Kidney (tissue), 14 donors: Measurements from ENCODE around the gene LIMS2. TPM values are rescaled to one million over a fixed set of nuclear protein-coding genes. Genes with fewer than 3 reads are reported as not detected.

ENCODE experiments used
- DNase-seq, 5 donors: peaks; one replicate each; pipeline ENCODE4 v3.0.0-alpha.2; 2013 to 2020
- FAIRE-seq: peaks from 2 replicates; lab custom pipeline; 2012; peaks lifted over from hg19 to GRCh38; lab: Jason Lieb, UNC
- H3K27ac ChIP-seq, 2 donors: one replicate each; pipeline ENCODE4 v1.7.0; 2013; ENCODE audit warnings: low read depth in 2 of 2, low read length in 2 of 2, inconsistent platforms in 1 of 2
- H3K27me3 ChIP-seq: one replicate; pipeline ENCODE4 v1.7.1; 2013; ENCODE audit warnings: low read length, inconsistent platforms; ENCODE audit not compliant: control insufficient read depth, insufficient read depth
- H3K36me3 ChIP-seq, 3 donors: one replicate each; pipeline versions ENCODE4 v1.7.0 to v1.7.1; 2013; ENCODE audit warnings: low read length in 3 of 3, control low read depth in 1 of 3, inconsistent platforms in 1 of 3; ENCODE audit not compliant: insufficient read depth in 3 of 3, control insufficient read depth in 2 of 3
- H3K4me1 ChIP-seq, 3 donors: one replicate each; pipeline versions ENCODE4 v1.7.0 to v1.7.1; 2013; ENCODE audit warnings: low read length in 3 of 3, inconsistent platforms in 1 of 3, low read depth in 1 of 3; ENCODE audit not compliant: control insufficient read depth in 2 of 3, insufficient read depth in 2 of 3
- H3K4me3 ChIP-seq, 3 donors: one replicate each; pipeline versions ENCODE4 v1.7.0 to v1.8.1; 2013; ENCODE audit warnings: low read length in 3 of 3, control low read depth in 1 of 3, inconsistent platforms in 1 of 3
- H3K9ac ChIP-seq, 3 donors: one replicate each; pipeline versions ENCODE4 v1.7.0 to v1.7.1; 2013; ENCODE audit warnings: low read length in 3 of 3, control low read depth in 1 of 3, inconsistent platforms in 1 of 3
- H3K9me3 ChIP-seq, 3 donors: one replicate each; pipeline versions ENCODE4 v1.7.0 to v1.7.1; 2013; ENCODE audit warnings: low read length in 3 of 3, control low read depth in 1 of 3, inconsistent platforms in 1 of 3; ENCODE audit not compliant: control insufficient read depth in 2 of 3, insufficient read depth in 1 of 3
- CTCF ChIP-seq: IDR thresholded peaks from 3 replicates; pipeline ENCODE4 v1.5.1; 2012; ENCODE audit warnings: mild to moderate bottlenecking, moderate library complexity, borderline replicate concordance; ENCODE audit not compliant: insufficient read depth; ENCODE audit errors: extremely low read depth
- intact Hi-C: fragments of 100-400 bp; cut with DNase I; formaldehyde crosslinking; loops from one replicate; pipeline ENCODE4 v1.11.1; 2022
- polyA plus RNA-seq: library from polyadenylated mRNA; stranded (reverse); fragments of 350-450 nt; fragmentation: Illumina TruSeq; extraction: RNeasy Lipid Tissue Mini Kit (QIAGEN cat#74804); gene quantifications from one replicate; pipeline ENCODE4 v1.2.3, GENCODE V29; 2014; ENCODE audit warnings: low read depth, low replicate concordance; ENCODE audit not compliant: insufficient read depth
- total RNA-seq: library from RNA; stranded (reverse); fragmentation: NEBNext Ultra II Directional; extraction: Animal tissue kit (Norgen Biotek cat#: 25700); gene quantifications from one replicate; pipeline ENCODE4 v1.2.1, GENCODE V29; 2021
- donor health status: control.
- donor health status: control.
- donor health status: control.
- donor health status: control.
- donor health status: control.
- donor health status: DM: yes; HTN: yes; CAD: no.
- donor health status: Normal renal cell carcinoma (clear cell type).

Gene LIMS2
- total and polyA plus RNA-seq, 2 donors from 2014 or later, result 101 to 107 TPM

DNA sequence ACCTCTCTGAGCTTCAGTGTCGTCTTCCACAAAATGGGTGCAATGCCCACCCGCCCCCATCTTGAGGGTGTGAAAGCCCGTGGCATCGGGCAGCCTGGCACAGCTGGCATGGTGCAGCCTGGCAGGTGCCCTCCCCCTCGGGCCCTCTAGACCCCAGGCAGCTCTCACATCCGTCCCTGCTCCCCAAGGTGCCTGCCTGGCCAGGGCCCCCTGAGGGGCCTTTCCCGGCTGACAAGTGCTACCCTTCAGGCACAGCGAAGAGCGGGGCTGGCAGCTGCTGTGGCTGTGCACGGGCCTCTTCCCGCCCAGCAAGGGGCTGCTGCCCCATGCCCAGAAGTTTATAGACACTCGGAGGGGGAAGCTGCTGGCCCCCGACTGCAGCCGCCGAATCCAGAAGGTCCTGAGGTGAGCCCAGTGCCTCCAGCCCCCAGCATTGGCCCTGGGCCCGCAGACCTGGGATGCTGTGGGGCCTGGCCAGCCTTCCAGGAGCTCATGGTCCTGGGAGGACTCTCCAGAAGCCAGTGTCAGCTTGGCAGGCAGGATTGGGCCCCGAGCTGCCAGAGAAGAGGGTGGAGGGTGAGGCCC is 43.2 kb downstream of the LIMS2 start:
- no peak for DNase-seq
- no peak overlapping the region for H3K4me3 ChIP-seq
- no peak overlapping the region for H3K27ac ChIP-seq
- TF ChIP-seq CTCF, result no peak
- no peaks in the 10 kb centered on the region for H3K27me3 ChIP-seq
- no peak for FAIRE-seq
- H3K9ac ChIP-seq, result no peak overlapping the region
- intact Hi-C loops, result no loop called here
- H3K9me3 ChIP-seq, result no peaks in the 10 kb centered on the region
- H3K4me1 ChIP-seq, result peaks cover 0 to 4% (median 0%) of the 10 kb centered on the region in 3 donors
- H3K36me3 ChIP-seq, result no peaks in the 10 kb centered on the region

DNA sequence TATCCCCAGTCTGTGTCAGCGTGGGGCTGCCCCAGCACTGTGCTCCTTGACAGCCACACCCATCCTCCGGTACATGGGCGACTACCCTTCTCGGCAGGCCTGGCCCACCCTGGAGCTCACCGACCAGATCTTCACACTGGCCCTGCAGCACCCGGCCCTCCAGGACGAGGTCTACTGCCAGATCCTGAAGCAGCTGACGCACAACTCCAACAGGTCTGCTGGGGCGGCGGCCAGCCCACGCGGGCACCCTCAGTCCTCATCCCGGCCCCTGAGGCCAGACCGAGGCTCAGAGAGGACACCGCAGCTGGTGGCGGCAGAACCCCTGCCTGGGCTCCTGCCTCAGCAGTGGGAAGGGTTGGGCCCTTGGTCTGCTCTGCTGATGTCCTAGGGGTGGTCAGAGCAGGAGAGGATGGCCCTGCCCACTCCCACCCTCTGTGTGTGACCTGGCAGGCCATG is 43.8 kb downstream of the LIMS2 start:
- TF ChIP-seq CTCF, result no peak
- H3K36me3 ChIP-seq, result no peaks in the 10 kb centered on the region
- H3K9me3 ChIP-seq, result no peaks in the 10 kb centered on the region
- intact Hi-C loops, result no loop called here
- H3K27me3 ChIP-seq, result no peaks in the 10 kb centered on the region
- H3K27ac ChIP-seq, result no peak overlapping the region
- no peak overlapping the region for H3K4me3 ChIP-seq
- DNase-seq (peak in 1 of 5 donors; percentile 36), FAIRE-seq (no peak)
- H3K4me1 ChIP-seq, result peaks cover 0 to 2% (median 0%) of the 10 kb centered on the region in 3 donors
- H3K9ac ChIP-seq, result no peak overlapping the region

DNA sequence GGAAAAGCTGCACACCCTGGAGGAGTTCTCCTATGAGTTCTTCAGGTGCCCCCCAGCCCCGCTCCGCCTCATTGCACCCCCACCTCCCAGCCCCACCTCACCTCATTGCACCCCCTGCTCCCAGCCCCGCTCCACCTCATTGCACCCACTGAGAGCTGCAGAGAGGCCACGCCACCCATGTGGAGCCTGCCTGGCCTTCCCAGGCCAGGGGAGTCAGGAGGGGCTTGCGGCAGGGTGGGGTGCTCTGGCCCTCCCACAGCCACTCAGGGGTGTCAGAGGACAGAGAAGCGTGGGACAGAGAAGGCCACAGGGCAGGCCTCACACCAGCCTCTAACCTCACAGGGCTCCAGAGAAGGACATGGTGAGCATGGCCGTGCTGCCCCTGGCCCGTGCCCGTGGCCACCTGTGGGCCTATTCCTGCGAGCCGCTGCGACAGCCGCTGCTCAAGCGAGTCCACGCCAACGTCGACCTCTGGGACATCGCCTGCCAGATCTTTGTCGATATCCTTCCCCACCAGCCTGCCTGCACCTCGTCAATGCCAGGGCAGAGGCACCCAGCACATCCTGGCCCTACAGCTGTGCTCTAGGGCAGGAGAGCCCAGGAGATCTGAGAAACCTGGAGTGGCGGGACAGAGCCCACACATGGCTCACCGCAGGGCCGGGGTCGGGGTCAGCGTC is 44.3 kb downstream of the LIMS2 start:
- DNase-seq (no peak), FAIRE-seq (no peak)
- TF ChIP-seq CTCF, result no peak
- H3K4me3 ChIP-seq, result no peak overlapping the region
- H3K36me3 ChIP-seq, result no peaks in the 10 kb centered on the region
- no peaks in the 10 kb centered on the region for H3K9me3 ChIP-seq
- H3K4me1 ChIP-seq, result peaks cover 0 to 2% (median 0%) of the 10 kb centered on the region in 3 donors
- intact Hi-C loops, result no loop called here
- H3K9ac ChIP-seq, result no peak overlapping the region
- no peaks in the 10 kb centered on the region for H3K27me3 ChIP-seq
- H3K27ac ChIP-seq, result no peak overlapping the region
